Measurements from ENCODE around the gene DNAL4. TPM values are rescaled to one million over a fixed set of nuclear protein-coding genes. Genes with fewer than 3 reads are reported as not detected.

DNAL4 gene
- polyA plus RNA-seq, 1 experiment: 29.9 TPM

GRCh38 chr22:38841211-38841610 is 47.3 kb upstream of the DNAL4 start:
- TF ChIP-seq, protein P1, sequence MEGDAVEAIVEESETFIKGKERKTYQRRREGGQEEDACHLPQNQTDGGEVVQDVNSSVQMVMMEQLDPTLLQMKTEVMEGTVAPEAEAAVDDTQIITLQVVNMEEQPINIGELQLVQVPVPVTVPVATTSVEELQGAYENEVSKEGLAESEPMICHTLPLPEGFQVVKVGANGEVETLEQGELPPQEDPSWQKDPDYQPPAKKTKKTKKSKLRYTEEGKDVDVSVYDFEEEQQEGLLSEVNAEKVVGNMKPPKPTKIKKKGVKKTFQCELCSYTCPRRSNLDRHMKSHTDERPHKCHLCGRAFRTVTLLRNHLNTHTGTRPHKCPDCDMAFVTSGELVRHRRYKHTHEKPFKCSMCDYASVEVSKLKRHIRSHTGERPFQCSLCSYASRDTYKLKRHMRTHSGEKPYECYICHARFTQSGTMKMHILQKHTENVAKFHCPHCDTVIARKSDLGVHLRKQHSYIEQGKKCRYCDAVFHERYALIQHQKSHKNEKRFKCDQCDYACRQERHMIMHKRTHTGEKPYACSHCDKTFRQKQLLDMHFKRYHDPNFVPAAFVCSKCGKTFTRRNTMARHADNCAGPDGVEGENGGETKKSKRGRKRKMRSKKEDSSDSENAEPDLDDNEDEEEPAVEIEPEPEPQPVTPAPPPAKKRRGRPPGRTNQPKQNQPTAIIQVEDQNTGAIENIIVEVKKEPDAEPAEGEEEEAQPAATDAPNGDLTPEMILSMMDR (IDR thresholded peaks at IDR 0.05; ENCODE audit: insufficient read depth, low read depth, low read length): no peak
- no peak for DNase-seq (ENCODE audit: low read depth)
- CTCF ChIA-PET: interaction anchor here (0.6 to 5.6 kb wide), 3 partner anchors 24 to 72 kb away, joined by 3 to 48 read pairs (median 3); no protein-coding TSS in a partner anchor
- Histone ChIP-seq H3K27me3 (ENCODE audit: control insufficient read depth, insufficient read depth, low read length) (peaks cover 22% of the 10 kb centered on the region), H3K4me3 (ENCODE audit: low read depth, low read length) (no peak overlapping the region), H3K36me3 (ENCODE audit: control insufficient read depth, insufficient read depth, low read length) (no peaks in the 10 kb centered on the region)
- POLR2A ChIA-PET: no interaction called here

- TF ChIP-seq, protein P1 (IDR thresholded peaks at IDR 0.05; ENCODE audit: insufficient read depth, low read depth, low read length): no peak
- CTCF ChIA-PET: interaction anchor here (0.7 to 5.6 kb wide), 3 partner anchors 71 to 167 kb away, joined by 3 to 48 read pairs (median 5); no protein-coding TSS in a partner anchor
- POLR2A ChIA-PET: no interaction called here
These were observed 46.2 kb upstream of the DNAL4 start for GRCh38 chr22:38840129-38840528.

GRCh38 chr22:38839686-38840085 is 45.7 kb upstream of the DNAL4 start:
- TF ChIP-seq, protein P1 (IDR thresholded peaks at IDR 0.05; ENCODE audit: insufficient read depth, low read depth, low read length): no peak
- Histone ChIP-seq H3K27me3 (ENCODE audit: control insufficient read depth, insufficient read depth, low read length) (peaks cover 16% of the 10 kb centered on the region), H3K36me3 (ENCODE audit: control insufficient read depth, insufficient read depth, low read length) (no peaks in the 10 kb centered on the region), H3K4me3 (ENCODE audit: low read depth, low read length) (no peak overlapping the region)
- DNase-seq (ENCODE audit: low read depth): no peak
- POLR2A ChIA-PET: no interaction called here
- CTCF ChIA-PET: interaction anchor here (0.7 to 1.7 kb wide), 2 partner anchors 74 to 167 kb away, joined by 3 to 5 read pairs; no protein-coding TSS in a partner anchor

More at GRCh38 chr22:38840129-38840528, 46.2 kb upstream of the DNAL4 start:
- no peak for DNase-seq (ENCODE audit: low read depth)
- peaks cover 18% of the 10 kb centered on the region for H3K27me3 ChIP-seq (ENCODE audit: control insufficient read depth, insufficient read depth, low read length)
- H3K36me3 ChIP-seq (ENCODE audit: control insufficient read depth, insufficient read depth, low read length): no peaks in the 10 kb centered on the region
- no peak overlapping the region for H3K4me3 ChIP-seq (ENCODE audit: low read depth, low read length)

GRCh38 chr22:38837414-38837928 is 43.5 kb upstream of the DNAL4 start:
- TF ChIP-seq, protein P1 (IDR thresholded peaks at IDR 0.05; ENCODE audit: insufficient read depth, low read depth, low read length): no peak
- CTCF ChIA-PET: interaction anchor here (0.7 to 2.1 kb wide), 4 partner anchors 9 to 69 kb away, joined by 3 to 8 read pairs (median 3); no protein-coding TSS in a partner anchor
- H3K4me3 ChIP-seq (ENCODE audit: low read depth, low read length): no peak overlapping the region
- H3K27me3 ChIP-seq (ENCODE audit: control insufficient read depth, insufficient read depth, low read length): peaks cover 9% of the 10 kb centered on the region
- POLR2A ChIA-PET: interaction anchor here (0.5 to 1.0 kb wide), 2 partner anchors 20 to 1278 kb away, joined by 3 read pairs; no protein-coding TSS in a partner anchor
- H3K36me3 ChIP-seq (ENCODE audit: control insufficient read depth, insufficient read depth, low read length): no peaks in the 10 kb centered on the region
- DNase-seq (ENCODE audit: low read depth): no peak

DNA sequence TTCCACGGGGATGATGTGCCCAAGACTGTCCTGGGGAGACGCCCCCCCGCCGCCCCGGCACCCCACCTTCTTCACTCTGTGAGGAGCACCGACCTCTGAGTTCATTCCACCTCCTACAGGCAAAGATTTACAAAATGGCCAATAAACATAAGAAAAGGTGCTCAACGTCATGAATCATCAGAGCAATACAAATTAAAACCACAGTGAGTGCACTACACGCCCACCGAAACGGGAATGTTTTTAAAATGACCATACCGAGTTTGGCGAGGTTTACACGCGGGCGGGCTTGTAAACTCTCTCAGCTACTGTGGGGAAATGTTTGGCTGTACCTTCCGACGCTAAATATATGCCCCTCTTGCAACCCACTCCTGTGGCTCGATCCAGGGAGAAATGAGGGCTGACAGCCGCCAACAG is 42.0 kb upstream of the DNAL4 start:
- ChIA-PET CTCF (interaction anchor here (1.2 to 2.1 kb wide), 2 partner anchors 8 to 67 kb away, joined by 3 to 8 read pairs; partner anchors contain the start of gene NPTXR), POLR2A (no interaction called here)
- Histone ChIP-seq H3K27me3 (ENCODE audit: control insufficient read depth, insufficient read depth, low read length) (peaks cover 2% of the 10 kb centered on the region), H3K4me3 (ENCODE audit: low read depth, low read length) (no peak overlapping the region), H3K36me3 (ENCODE audit: control insufficient read depth, insufficient read depth, low read length) (no peaks in the 10 kb centered on the region)
- DNase-seq (ENCODE audit: low read depth): no peak
- TF ChIP-seq, protein P1 (IDR thresholded peaks at IDR 0.05; ENCODE audit: insufficient read depth, low read depth, low read length): no peak

Measured in BJ (cell line).